ENCODE measurements around the gene CLVS2.

DNA sequence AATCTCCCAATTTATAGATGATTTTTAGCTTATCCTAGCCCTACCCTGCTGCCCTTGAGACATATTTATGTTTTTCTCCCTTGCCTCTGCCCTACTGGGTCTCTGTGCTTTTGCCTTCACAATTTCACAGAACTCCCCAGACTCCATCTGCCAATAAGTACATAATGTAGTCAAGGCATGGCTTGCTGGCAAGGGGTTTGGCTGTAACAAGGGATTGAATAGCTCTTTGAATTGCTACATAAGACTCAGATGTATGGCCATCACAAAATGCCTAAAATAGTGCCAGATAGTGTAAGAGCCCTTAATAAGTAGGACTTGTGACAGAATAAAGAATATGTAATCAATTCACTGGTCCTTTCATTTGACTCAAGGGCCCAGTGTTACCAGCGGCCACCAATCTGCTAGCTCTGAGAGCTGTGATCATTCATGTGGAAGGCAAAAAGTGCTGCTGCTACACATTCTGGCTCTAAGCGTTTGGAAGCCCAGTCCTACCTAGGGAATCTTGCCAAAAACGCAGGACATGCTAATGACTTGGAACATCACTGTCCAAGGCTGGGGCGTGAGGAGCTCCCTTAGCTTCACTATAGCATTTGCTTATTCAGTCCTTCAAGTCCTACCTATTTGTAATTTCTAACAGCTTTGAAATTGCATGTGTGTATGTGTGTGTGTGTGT, 20.5 kb downstream of the CLVS2 start:
- TF ChIP-seq POLR2A (IDR thresholded peaks at IDR 0.05) = no peak
- TF ChIP-seq, protein P1, sequence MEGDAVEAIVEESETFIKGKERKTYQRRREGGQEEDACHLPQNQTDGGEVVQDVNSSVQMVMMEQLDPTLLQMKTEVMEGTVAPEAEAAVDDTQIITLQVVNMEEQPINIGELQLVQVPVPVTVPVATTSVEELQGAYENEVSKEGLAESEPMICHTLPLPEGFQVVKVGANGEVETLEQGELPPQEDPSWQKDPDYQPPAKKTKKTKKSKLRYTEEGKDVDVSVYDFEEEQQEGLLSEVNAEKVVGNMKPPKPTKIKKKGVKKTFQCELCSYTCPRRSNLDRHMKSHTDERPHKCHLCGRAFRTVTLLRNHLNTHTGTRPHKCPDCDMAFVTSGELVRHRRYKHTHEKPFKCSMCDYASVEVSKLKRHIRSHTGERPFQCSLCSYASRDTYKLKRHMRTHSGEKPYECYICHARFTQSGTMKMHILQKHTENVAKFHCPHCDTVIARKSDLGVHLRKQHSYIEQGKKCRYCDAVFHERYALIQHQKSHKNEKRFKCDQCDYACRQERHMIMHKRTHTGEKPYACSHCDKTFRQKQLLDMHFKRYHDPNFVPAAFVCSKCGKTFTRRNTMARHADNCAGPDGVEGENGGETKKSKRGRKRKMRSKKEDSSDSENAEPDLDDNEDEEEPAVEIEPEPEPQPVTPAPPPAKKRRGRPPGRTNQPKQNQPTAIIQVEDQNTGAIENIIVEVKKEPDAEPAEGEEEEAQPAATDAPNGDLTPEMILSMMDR (IDR thresholded peaks at IDR 0.05) = no peak

Measured in heart left ventricle (tissue), 13 donors.